GM12892 (cell line): Measurements from ENCODE around the gene NME8. TPM values are rescaled to one million over a fixed set of nuclear protein-coding genes. Genes with fewer than 3 reads are reported as not detected.
"Not testable (repeated sequence)": the region's sequence is repeated elsewhere in the genome, so short reads cannot be mapped to it uniquely, and the experiment has no call there.

Experiments used
- DNase-seq: peaks from one replicate; pipeline ENCODE4 v3.0.0; 2011; ENCODE audit not compliant: insufficient read length
- FAIRE-seq: peaks from 2 replicates; lab custom pipeline; 2011; peaks lifted over from hg19 to GRCh38; lab: Jason Lieb, UNC
- POLR2A ChIP-seq: IDR thresholded peaks from 2 replicates; pipeline ENCODE4 v1.6.1; 2011; ENCODE audit warnings: low read depth, low read length, control low read depth
- POLR2AphosphoS5 ChIP-seq: IDR thresholded peaks from 2 replicates; pipeline ENCODE4 v1.6.1; 2011; ENCODE audit warnings: low read depth, low read length, control low read depth
- TAF1 ChIP-seq: IDR thresholded peaks from 2 replicates; pipeline ENCODE4 v1.6.1; 2011; ENCODE audit warnings: low read depth, mild to moderate bottlenecking, control low read depth, low read length, borderline replicate concordance
- polyA plus RNA-seq: library from polyadenylated mRNA; unstranded; fragments of >200 nt; gene quantifications from one replicate; pipeline ENCODE4 v1.2.1, GENCODE V29; 2012; ENCODE audit warnings: missing spikeins, inconsistent platforms; ENCODE audit not compliant: missing spikeins

Gene NME8
- not detected for polyA plus RNA-seq

- TF ChIP-seq POLR2A (no peak), TAF1 (no peak), POLR2AphosphoS5 (no peak)
- DNase-seq, result no peak
- no peak for FAIRE-seq
These were observed at the start of gene NME8 for GRCh38 chr7:37848297-37848696. NME8 (plus strand) TSS chr7:37848597; CDS start chr7:37850267, 1,670 bp downstream.

GRCh38 chr7:37806152-37806551, 42.2 kb upstream of the NME8 start:
- FAIRE-seq (no peak), DNase-seq (no peak)
- no peak for TF ChIP-seq POLR2A
- TF ChIP-seq TAF1, result no peak
- no peak for TF ChIP-seq POLR2AphosphoS5

- DNase-seq, FAIRE-seq: not testable (repeated sequence)
These were observed 36.2 kb upstream of the NME8 start for GRCh38 chr7:37812161-37812580.

- TF ChIP-seq POLR2AphosphoS5, result no peak
- TF ChIP-seq POLR2A, result no peak
- TF ChIP-seq TAF1, result no peak
- FAIRE-seq (peak; percentile 78), DNase-seq (no peak)
These were observed 32.6 kb upstream of the NME8 start for GRCh38 chr7:37815671-37816371.

- FAIRE-seq, result peak; percentile 67
- no peak for DNase-seq
- TF ChIP-seq TAF1, result no peak
- no peak for TF ChIP-seq POLR2AphosphoS5
- no peak for TF ChIP-seq POLR2A
These were observed 31.3 kb upstream of the NME8 start for GRCh38 chr7:37816922-37817590.

- DNase-seq (no peak), FAIRE-seq (no peak)
- TF ChIP-seq POLR2A, result no peak
- no peak for TF ChIP-seq POLR2AphosphoS5
- TF ChIP-seq TAF1, result no peak
These were observed 30.8 kb upstream of the NME8 start for GRCh38 chr7:37817591-37817960.

- no peak for TF ChIP-seq TAF1
- TF ChIP-seq POLR2AphosphoS5, result no peak
- no peak for TF ChIP-seq POLR2A
- DNase-seq (no peak), FAIRE-seq (no peak)
These were observed 30.2 kb upstream of the NME8 start for GRCh38 chr7:37817996-37818720.

- FAIRE-seq (no peak), DNase-seq (no peak)
- no peak for TF ChIP-seq TAF1
- TF ChIP-seq POLR2AphosphoS5, result no peak
- no peak for TF ChIP-seq POLR2A
These were observed 27.5 kb upstream of the NME8 start for GRCh38 chr7:37820708-37821468.

GRCh38 chr7:37822946-37823345, 25.5 kb upstream of the NME8 start:
- DNase-seq, result no peak
- FAIRE-seq, result no peak
- TF ChIP-seq TAF1 (no peak), POLR2A (no peak), POLR2AphosphoS5 (no peak)

GRCh38 chr7:37823557-37823956, 24.8 kb upstream of the NME8 start:
- FAIRE-seq (no peak), DNase-seq (no peak)
- no peak for TF ChIP-seq POLR2A
- TF ChIP-seq TAF1, result no peak
- TF ChIP-seq POLR2AphosphoS5, result no peak

GRCh38 chr7:37825038-37825437, 23.4 kb upstream of the NME8 start:
- no peak for TF ChIP-seq TAF1
- TF ChIP-seq POLR2AphosphoS5, result no peak
- TF ChIP-seq POLR2A, result no peak
- FAIRE-seq (peak; percentile 40), DNase-seq (no peak)
